ENCODE measurements around the gene LYRM1.
"Not testable (repeated sequence)": the region's sequence is repeated elsewhere in the genome, so short reads cannot be mapped to it uniquely, and the experiment has no call there.

Gene LYRM1

GRCh38 chr16:20944861-20945574, 44.4 kb downstream of the LYRM1 start:
- no peak for DNase-seq (ENCODE audit: insufficient read length, low spot score)
- FAIRE-seq: no peak
- TF ChIP-seq POLR2A (IDR thresholded peaks at IDR 0.05; ENCODE audit: low read depth, low read length): no peak

- not testable (repeated sequence) for FAIRE-seq; DNase-seq (ENCODE audit: insufficient read length, low spot score)
Observed at GRCh38 chr16:20945575-20945875, 45.0 kb downstream of the LYRM1 start.

GRCh38 chr16:20946015-20946629, 45.6 kb downstream of the LYRM1 start:
- no peak for FAIRE-seq

GRCh38 chr16:20948444-20948843, 47.9 kb downstream of the LYRM1 start:
- no peak for FAIRE-seq
- no peak for DNase-seq (ENCODE audit: insufficient read length, low spot score)
- TF ChIP-seq POLR2A (IDR thresholded peaks at IDR 0.05; ENCODE audit: low read depth, low read length): no peak

More at GRCh38 chr16:20946015-20946629, 45.6 kb downstream of the LYRM1 start:
- no peak for DNase-seq (ENCODE audit: insufficient read length, low spot score)
- TF ChIP-seq POLR2A (IDR thresholded peaks at IDR 0.05; ENCODE audit: low read depth, low read length): no peak

- TF ChIP-seq POLR2A (IDR thresholded peaks at IDR 0.05; ENCODE audit: low read depth, low read length): no peak
- FAIRE-seq (no peak), DNase-seq (ENCODE audit: insufficient read length, low spot score) (no peak)
Observed at GRCh38 chr16:20949660-20950059, 49.1 kb downstream of the LYRM1 start.

GRCh38 chr16:20950294-20950693, 49.7 kb downstream of the LYRM1 start:
- no peak for TF ChIP-seq POLR2A (IDR thresholded peaks at IDR 0.05; ENCODE audit: low read depth, low read length)
- FAIRE-seq (no peak), DNase-seq (ENCODE audit: insufficient read length, low spot score) (no peak)

GRCh38 chr16:20952139-20952920, 51.8 kb downstream of the LYRM1 start:
- FAIRE-seq: no peak
- no peak for DNase-seq (ENCODE audit: insufficient read length, low spot score)
- no peak for TF ChIP-seq POLR2A (IDR thresholded peaks at IDR 0.05; ENCODE audit: low read depth, low read length)

- no peak for FAIRE-seq
- no peak for DNase-seq (ENCODE audit: insufficient read length, low spot score)
- no peak for TF ChIP-seq POLR2A (IDR thresholded peaks at IDR 0.05; ENCODE audit: low read depth, low read length)
Observed at GRCh38 chr16:20954574-20954973, 54.0 kb downstream of the LYRM1 start.

- no peak for FAIRE-seq
- no peak for DNase-seq (ENCODE audit: insufficient read length, low spot score)
- TF ChIP-seq POLR2A (IDR thresholded peaks at IDR 0.05; ENCODE audit: low read depth, low read length): no peak
Observed at GRCh38 chr16:20956319-20956718, 55.7 kb downstream of the LYRM1 start.

GRCh38 chr16:20957153-20957552, 56.6 kb downstream of the LYRM1 start:
- TF ChIP-seq POLR2A (IDR thresholded peaks at IDR 0.05; ENCODE audit: low read depth, low read length): no peak
- FAIRE-seq: no peak
- DNase-seq (ENCODE audit: insufficient read length, low spot score): no peak

- FAIRE-seq (no peak), DNase-seq (ENCODE audit: insufficient read length, low spot score) (no peak)
- TF ChIP-seq POLR2A (IDR thresholded peaks at IDR 0.05; ENCODE audit: low read depth, low read length): no peak
Observed at GRCh38 chr16:20960899-20961298, 60.3 kb downstream of the LYRM1 start.

GRCh38 chr16:20968765-20969164, 68.2 kb downstream of the LYRM1 start:
- no peak for TF ChIP-seq POLR2A (IDR thresholded peaks at IDR 0.05; ENCODE audit: low read depth, low read length)
- no peak for FAIRE-seq
- DNase-seq (ENCODE audit: insufficient read length, low spot score): no peak

- FAIRE-seq (no peak), DNase-seq (ENCODE audit: insufficient read length, low spot score) (no peak)
Observed at GRCh38 chr16:20969386-20969785, 68.8 kb downstream of the LYRM1 start.

GRCh38 chr16:20971401-20971800, 70.8 kb downstream of the LYRM1 start:
- DNase-seq (ENCODE audit: insufficient read length, low spot score) (peak; percentile 31), FAIRE-seq (no peak)
- no peak for TF ChIP-seq POLR2A (IDR thresholded peaks at IDR 0.05; ENCODE audit: low read depth, low read length)

More at GRCh38 chr16:20969386-20969785, 68.8 kb downstream of the LYRM1 start:
- no peak for TF ChIP-seq POLR2A (IDR thresholded peaks at IDR 0.05; ENCODE audit: low read depth, low read length)

- DNase-seq (ENCODE audit: insufficient read length, low spot score); FAIRE-seq: not testable (repeated sequence)
Observed at GRCh38 chr16:20973201-20973600, 72.6 kb downstream of the LYRM1 start.

All from H54 (cell line).